GM21447 (cell line): ENCODE data around the gene B4GALT4.
A peak's percentile ranks its signal among the peaks of the same experiment; 100 is the strongest.
"Not testable (repeated sequence)": the region's sequence is repeated elsewhere in the genome, so short reads cannot be mapped to it uniquely, and the experiment has no call there.

Source experiments
- ATAC-seq: cut with Tn5 transposase; IDR thresholded peaks from one replicate; pipeline ENCODE4 v1.9.1; 2021; ENCODE audit not compliant: unreplicated experiment

Gene B4GALT4

GRCh38 chr3:119240591-119241434, at the start of gene B4GALT4:
Gene B4GALT4 (minus strand): TSS chr3:119240878. CDS start chr3:119230099, 10,779 bp downstream.
- peak; percentile 86 for ATAC-seq

DNA sequence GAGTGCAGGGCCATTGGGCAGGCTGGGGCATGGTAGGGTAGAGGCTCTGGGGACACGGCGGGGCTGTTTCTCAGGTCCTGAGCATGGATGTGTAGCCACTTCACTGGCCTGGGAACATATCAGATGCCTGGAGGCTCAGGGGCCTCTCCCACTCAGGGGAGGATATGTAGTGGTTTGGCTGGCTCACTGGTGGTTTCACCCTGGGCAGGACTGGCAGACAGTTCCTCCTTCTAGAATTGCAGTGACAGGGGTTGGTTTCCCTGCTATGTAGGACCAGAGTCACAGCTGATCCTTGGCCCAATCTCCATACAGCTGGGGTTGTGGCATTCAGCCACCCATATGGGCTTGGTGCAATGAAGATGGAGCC, 48.7 kb upstream of the B4GALT4 start:
- ATAC-seq, result no peak

GRCh38 chr3:119288669-119289403, 48.2 kb upstream of the B4GALT4 start:
- no peak for ATAC-seq

DNA sequence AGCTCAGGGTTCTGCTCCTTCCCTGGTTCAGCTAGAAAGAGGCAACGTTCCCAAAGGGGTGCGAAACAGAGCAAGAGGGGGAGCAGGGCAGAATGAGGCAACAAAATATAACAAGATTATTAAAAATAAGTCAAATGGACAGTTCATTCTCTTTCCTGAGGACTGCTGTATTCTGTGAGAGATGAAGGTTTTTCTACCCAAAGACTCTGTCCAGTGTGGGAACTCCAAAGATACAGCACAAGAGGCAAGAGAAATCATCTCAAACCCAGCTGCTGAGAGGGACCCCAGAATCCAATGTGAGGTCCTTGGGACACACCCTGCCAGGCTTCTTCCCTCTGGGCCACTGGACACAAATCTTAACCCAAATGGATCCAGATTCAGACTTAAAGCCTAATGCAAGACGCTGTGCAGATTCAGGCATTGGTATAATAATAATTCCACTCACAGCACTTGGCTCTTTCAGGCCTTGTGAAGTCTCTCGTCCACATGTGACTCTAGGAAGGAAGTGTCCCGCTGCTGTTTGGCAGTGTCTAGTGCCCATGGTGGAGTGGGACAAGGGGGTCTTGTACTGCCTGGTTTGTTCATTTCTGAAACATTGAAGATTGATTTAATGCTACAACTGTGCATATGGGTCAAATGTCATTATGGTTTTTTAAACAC, 39.0 kb upstream of the B4GALT4 start:
- ATAC-seq, result no peak

- ATAC-seq, result no peak
Measured at GRCh38 chr3:119279101-119279554, 38.5 kb upstream of the B4GALT4 start.

GRCh38 chr3:119276680-119277079, 36.0 kb upstream of the B4GALT4 start:
- ATAC-seq, result no peak

DNA sequence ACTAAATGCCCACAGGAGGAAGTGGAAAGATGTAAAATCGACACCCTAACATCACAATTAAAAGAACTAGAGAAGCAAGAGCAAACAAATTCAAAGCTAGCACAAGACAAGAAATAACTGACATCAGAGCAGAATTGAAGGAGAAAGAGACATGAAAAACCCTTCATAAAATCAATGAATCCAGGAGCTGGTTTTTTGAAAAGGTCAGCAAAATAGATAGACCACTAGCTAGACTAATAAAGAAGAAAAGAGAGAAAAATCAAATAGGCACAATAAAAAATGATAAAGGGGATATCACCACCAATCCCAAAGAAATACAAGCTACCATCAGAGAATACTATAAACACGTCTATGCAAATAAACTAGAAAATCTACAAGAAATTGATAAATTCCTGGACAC, 29.5 kb upstream of the B4GALT4 start:
- ATAC-seq, result not testable (repeated sequence)

DNA sequence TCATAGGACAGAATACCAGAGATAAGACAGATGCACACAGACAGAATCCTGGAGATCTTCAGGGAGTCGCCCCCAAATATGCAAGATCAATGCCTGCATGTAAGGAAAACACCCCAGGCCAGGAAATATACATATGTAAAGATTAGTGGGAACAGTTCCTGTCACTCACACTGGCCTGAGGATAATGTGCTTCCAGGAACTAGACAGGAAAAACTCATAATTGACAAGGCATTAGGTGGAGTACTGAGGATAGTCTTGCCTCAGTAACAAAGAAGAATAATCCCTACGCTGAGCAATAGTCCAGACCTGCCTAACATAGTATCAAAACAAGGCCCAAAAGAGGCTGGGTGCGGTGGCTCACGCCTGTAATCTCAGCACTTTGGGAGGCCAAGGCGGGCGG, 20.4 kb upstream of the B4GALT4 start:
- ATAC-seq, result no peak

- no peak for ATAC-seq
Measured at GRCh38 chr3:119259821-119260220, 19.1 kb upstream of the B4GALT4 start.

GRCh38 chr3:119258915-119259314, 18.2 kb upstream of the B4GALT4 start:
- ATAC-seq, result peak; percentile 91

GRCh38 chr3:119257654-119258410, 17.2 kb upstream of the B4GALT4 start:
- ATAC-seq, result peak; percentile 63

DNA sequence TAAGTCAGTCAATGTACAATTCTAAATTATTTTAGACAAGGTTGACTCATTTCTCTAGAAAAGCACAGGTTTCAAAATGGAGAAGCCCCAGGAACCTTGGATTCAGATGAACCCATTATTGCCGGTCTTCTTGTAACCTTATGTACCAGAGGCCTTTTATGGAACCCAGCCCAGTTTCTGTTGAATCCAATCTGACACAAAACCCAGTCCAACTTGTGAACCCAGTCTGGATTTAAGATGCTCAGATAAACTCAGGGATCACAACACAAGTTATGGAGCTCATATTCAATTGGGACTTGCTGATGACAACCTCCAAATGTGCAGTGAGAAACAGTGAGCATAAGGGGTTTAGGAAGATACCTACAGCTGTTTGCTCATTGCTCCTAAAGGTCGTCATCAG, 16.4 kb upstream of the B4GALT4 start:
- no peak for ATAC-seq

GRCh38 chr3:119255214-119255613, 14.5 kb upstream of the B4GALT4 start:
- no peak for ATAC-seq

GRCh38 chr3:119245778-119246177, 5.1 kb upstream of the B4GALT4 start:
- no peak for ATAC-seq

DNA sequence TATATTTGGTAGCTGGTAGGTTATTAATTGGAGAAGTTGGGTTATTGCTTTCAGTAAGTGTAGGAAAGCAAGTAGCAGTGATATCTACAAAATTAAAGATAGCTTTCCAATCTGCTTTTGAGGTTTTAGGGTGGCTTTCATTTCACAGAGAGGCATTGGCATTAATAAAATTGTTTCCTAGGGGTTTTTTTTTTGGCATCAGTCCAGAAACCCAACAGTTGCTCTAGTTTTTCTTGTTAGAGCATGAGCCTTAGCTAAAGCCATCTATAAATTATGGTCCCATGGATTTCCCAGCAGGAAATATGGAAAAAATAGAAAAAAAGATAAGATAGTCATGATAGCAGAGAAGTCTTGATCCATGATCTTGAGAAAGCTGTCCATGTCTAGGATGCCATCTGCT, 3.0 kb upstream of the B4GALT4 start:
- ATAC-seq, result no peak

DNA sequence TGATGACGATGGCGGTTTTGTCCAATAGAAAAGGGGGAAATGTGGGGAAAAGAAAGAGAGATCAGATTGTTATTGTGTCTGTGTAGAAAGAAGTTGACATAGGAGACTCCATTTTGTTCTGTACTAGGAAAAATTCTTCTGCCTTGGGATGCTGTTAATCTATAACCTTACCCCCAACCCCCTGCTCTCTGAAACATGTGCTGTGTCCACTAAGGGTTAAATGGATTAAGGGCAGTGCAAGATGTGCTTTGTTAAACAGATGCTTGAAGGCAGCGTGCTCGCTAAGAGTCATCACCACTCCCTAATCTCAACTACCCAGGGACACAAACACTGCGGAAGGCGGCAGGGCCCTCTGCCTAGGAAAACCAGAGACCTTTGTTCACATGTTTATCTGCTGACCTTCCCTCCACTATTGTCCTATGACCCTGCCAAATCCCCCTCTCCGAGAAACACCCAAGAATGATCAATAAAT, 2.4 kb upstream of the B4GALT4 start:
- ATAC-seq, result not testable (repeated sequence)

GRCh38 chr3:119242387-119243057, 1.8 kb upstream of the B4GALT4 start:
- ATAC-seq, result not testable (repeated sequence)

DNA sequence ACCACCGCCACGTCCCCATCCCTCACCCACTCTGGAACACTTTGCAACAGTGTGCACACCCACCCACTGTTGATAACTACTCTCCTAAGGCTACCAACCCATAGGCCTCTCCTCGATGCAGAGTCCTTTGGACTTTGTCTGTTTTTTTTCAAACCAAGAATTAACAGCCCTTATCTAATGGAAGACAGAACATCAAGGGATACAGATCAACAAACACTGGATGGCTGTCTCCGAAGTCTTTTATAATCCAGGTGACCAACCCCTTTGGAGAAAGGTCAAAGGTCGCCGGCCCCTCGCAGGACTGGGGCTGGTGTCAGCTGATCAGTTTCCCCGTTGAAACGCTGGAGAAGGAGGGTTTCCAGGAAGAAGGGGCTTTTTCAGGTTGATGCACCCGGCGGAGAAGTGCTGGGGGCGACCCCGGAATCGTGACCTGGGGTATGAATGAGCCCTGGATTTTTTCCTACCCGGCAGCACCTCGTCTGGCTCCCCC, 532 bp downstream of the B4GALT4 start:
- ATAC-seq, result peak; percentile 16

DNA sequence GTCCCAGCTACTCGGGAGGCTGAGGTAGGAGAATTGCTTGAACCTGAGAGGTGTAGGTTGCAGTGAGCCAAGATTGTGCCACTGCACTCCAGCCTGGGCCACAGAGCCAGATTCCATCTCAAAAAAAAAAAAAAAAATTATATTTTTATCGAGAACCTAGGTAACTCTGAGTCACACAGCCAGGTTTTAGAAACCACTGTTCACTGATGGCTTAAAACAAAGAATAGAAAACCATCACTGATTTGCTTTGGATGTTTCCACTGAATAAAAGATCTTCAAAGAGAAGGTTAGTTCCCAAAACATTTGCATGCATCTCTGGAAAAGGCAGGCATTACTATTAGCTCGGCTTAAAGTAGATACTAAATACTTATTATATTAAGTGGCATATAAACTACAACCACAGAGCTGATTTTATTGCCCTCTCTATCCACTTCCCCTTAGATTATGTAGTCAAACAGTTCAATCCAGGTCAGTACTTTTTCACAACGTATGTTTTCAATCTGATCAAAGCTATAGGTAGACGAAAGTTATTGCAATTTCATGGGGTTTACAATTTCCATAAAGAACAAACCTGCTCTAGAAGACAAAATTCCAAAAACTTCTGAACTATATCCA, 1.4 kb downstream of the B4GALT4 start:
- ATAC-seq, result no peak

DNA sequence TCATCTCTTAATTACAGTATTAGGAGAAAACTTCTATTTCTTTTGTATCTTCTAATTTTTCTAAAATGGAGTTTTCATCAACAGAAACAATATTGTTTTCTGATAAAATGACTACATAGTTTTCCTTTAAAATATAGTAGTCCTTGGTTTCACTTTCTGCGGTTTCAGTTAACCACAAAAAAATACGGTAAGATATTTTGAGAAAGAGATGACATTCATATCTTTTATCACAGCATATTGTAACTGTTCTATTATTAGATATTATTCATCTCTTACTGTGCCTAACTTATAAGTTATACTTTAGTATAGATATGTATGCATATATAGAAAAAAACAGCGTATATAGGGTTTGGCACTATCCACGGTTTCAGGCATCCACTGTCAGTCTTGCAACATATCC, 2.3 kb downstream of the B4GALT4 start:
- ATAC-seq, result no peak
